HepG2 (cell line): Measurements from ENCODE around the gene TMEM127. TPM values are rescaled to one million over a fixed set of nuclear protein-coding genes. Genes with fewer than 3 reads are reported as not detected.

ENCODE experiments used
- FOXC1 ChIP-seq: sonication (generic); formaldehyde crosslinking; IDR thresholded peaks from 2 replicates; pipeline ENCODE4 v1.8.0; 2022; ENCODE audit warnings: mild to moderate bottlenecking, missing genetic modification reagents, borderline replicate concordance
- HNRNPL ChIP-seq: fragments of 200-400 bp; formaldehyde crosslinking; IDR thresholded peaks from 2 replicates; pipeline ENCODE4 v1.6.1; 2017; ENCODE audit warnings: mild to moderate bottlenecking, low read depth, low read length
- IKZF1 ChIP-seq: fragments of 450-650 bp; IDR thresholded peaks from 2 replicates; pipeline ENCODE4 v1.7.1; 2016
- NFATC3 ChIP-seq: sonication (generic); formaldehyde crosslinking; IDR thresholded peaks from 2 replicates; pipeline ENCODE4 v1.5.1; 2020; ENCODE audit warnings: mild to moderate bottlenecking, missing genetic modification reagents
- NFIB ChIP-seq: sonication (generic); formaldehyde crosslinking; IDR thresholded peaks from 2 replicates; pipeline ENCODE4 v1.9.0; 2021; ENCODE audit warnings: missing genetic modification reagents, mild to moderate bottlenecking, borderline replicate concordance
- RFXANK ChIP-seq: IDR thresholded peaks from 2 replicates; pipeline ENCODE4 v1.6.1; 2016
- SALL2 ChIP-seq: sonication (generic); formaldehyde crosslinking; IDR thresholded peaks from 2 replicates; pipeline ENCODE4 v1.8.1; 2023; ENCODE audit warnings: mild to moderate bottlenecking, missing genetic modification reagents, inconsistent platforms
- ZBTB3 ChIP-seq: sonication (generic); formaldehyde crosslinking; IDR thresholded peaks from 2 replicates; pipeline ENCODE4 v1.4.0; 2020; ENCODE audit warnings: low read depth, mild to moderate bottlenecking, moderate library complexity, missing genetic modification reagents, borderline replicate concordance
- ZNF180 ChIP-seq: sonication (generic); formaldehyde crosslinking; IDR thresholded peaks from 2 replicates; pipeline ENCODE4 v1.4.0; 2020; ENCODE audit warnings: low read depth, missing genetic modification reagents, borderline replicate concordance
- ZNF878 ChIP-seq: sonication (generic); formaldehyde crosslinking; IDR thresholded peaks from 2 replicates; pipeline ENCODE4 v1.8.1; 2023; ENCODE audit warnings: mild to moderate bottlenecking, missing genetic modification reagents, moderate library complexity
- polyA plus RNA-seq, 8 experiments: library from polyadenylated mRNA; depleted of rRNA in 3 of 8; stranded (reverse) in 7 of 8; unstranded in 1 of 8; fragments of >200 nt; fragmentation: Illumina TruSeq in 4 of 8; extraction: Trizol in 4 of 8; gene quantifications; 2 replicates each; pipeline versions ENCODE4 v1.2.1 to v1.2.3, GENCODE V29; 2011 to 2016; ENCODE audit warnings: low read depth in 4 of 8, missing spikeins in 1 of 8, mixed read lengths in 1 of 8; ENCODE audit not compliant: insufficient read depth in 1 of 8
- total RNA-seq, 5 experiments: library from RNA; depleted of rRNA; stranded (reverse); fragments of >200 nt; fragmentation: Illumina TruSeq; extraction: Trizol; gene quantifications; 2 replicates each; pipeline ENCODE4 v1.2.3, GENCODE V29; 2016; ENCODE audit warnings: low read depth in 1 of 5
- TF ChIP-seq, protein P1 (sequence below): sonication (generic); formaldehyde crosslinking; IDR thresholded peaks from 2 replicates; pipeline ENCODE4 v1.8.1; 2022; ENCODE audit warnings: mild to moderate bottlenecking, missing genetic modification reagents
- TF ChIP-seq, protein P2 (sequence below): sonication (generic); formaldehyde crosslinking; IDR thresholded peaks from 2 replicates; pipeline ENCODE4 v1.4.0; 2020; ENCODE audit warnings: missing genetic modification reagents
- TF ChIP-seq, protein P3 (sequence below): sonication (generic); formaldehyde crosslinking; IDR thresholded peaks from 2 replicates; pipeline ENCODE4; 2020; ENCODE audit warnings: missing genetic modification reagents, mild to moderate bottlenecking, borderline replicate concordance
- TF ChIP-seq, protein P4 (sequence below): sonication (generic); formaldehyde crosslinking; IDR thresholded peaks from 2 replicates; pipeline ENCODE4 v1.5.1; 2020; ENCODE audit warnings: mild to moderate bottlenecking, missing genetic modification reagents

TMEM127 gene
- total and polyA plus RNA-seq, 2 of the 13 experiments (the other 11 are each of a cell fraction or from before 2014, with no cell fraction given) = 21.5 to 33.9 TPM

DNA sequence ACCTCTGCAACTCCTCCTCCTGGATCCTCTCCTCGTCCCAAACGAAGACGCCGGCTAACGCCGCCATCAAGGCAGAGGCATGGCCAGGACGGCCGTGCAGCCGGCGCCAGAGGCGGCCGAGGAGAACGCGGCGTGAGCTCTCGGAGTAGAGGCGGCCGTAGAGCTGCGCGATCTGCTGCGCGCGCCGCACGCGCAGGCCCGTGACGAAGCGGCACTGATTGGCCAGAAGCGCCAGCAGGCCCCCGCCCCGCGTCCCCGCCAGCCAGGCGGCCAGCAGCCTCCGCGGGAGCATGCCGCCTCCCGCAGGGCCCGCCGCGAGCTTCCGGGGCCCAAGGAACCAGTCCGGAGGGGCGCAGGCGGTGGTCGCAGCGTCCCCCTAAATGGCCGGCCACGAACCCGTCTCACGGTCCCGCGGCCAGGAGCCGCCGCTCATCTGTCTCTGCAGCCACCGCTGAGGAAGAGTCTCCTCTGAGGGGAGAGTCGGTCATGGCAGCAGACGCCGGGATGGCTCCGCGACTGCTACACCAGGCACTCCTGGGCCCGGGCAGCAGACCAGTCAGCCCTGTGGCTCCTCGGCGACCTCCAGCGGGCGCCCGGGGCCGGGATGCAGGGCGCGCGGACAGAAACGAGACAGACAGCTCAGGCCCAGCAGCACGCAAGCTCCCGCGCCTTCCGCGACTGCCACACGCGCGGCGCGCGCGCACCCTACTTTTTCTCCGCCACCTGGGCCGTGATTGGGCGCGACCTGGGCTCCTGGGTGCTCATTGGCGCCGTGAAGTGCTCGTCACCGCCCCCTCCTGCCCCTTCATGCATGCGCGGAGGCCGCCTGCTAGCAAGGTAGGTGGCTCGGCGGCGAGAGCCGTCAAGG, 57.4 kb downstream of the TMEM127 start, which contains the start of gene STARD7 (continued):
- TF ChIP-seq, protein P1, sequence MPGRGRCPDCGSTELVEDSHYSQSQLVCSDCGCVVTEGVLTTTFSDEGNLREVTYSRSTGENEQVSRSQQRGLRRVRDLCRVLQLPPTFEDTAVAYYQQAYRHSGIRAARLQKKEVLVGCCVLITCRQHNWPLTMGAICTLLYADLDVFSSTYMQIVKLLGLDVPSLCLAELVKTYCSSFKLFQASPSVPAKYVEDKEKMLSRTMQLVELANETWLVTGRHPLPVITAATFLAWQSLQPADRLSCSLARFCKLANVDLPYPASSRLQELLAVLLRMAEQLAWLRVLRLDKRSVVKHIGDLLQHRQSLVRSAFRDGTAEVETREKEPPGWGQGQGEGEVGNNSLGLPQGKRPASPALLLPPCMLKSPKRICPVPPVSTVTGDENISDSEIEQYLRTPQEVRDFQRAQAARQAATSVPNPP (CRISPR knock-in tag) = no peak
- 0 out of 2 replicates have a peak, but pooled peaks have one; percentile 25 for TF ChIP-seq RFXANK
- TF ChIP-seq, protein P2, sequence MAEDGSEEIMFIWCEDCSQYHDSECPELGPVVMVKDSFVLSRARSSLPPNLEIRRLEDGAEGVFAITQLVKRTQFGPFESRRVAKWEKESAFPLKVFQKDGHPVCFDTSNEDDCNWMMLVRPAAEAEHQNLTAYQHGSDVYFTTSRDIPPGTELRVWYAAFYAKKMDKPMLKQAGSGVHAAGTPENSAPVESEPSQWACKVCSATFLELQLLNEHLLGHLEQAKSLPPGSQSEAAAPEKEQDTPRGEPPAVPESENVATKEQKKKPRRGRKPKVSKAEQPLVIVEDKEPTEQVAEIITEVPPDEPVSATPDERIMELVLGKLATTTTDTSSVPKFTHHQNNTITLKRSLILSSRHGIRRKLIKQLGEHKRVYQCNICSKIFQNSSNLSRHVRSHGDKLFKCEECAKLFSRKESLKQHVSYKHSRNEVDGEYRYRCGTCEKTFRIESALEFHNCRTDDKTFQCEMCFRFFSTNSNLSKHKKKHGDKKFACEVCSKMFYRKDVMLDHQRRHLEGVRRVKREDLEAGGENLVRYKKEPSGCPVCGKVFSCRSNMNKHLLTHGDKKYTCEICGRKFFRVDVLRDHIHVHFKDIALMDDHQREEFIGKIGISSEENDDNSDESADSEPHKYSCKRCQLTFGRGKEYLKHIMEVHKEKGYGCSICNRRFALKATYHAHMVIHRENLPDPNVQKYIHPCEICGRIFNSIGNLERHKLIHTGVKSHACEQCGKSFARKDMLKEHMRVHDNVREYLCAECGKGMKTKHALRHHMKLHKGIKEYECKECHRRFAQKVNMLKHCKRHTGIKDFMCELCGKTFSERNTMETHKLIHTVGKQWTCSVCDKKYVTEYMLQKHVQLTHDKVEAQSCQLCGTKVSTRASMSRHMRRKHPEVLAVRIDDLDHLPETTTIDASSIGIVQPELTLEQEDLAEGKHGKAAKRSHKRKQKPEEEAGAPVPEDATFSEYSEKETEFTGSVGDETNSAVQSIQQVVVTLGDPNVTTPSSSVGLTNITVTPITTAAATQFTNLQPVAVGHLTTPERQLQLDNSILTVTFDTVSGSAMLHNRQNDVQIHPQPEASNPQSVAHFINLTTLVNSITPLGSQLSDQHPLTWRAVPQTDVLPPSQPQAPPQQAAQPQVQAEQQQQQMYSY = no peak
- peak; percentile 34; the same call in 1 of the 2 replicates for TF ChIP-seq ZNF878 (CRISPR knock-in tag)
- no peak for TF ChIP-seq ZNF180 (CRISPR knock-in tag)
- no peak; the same call in 1 of the 2 replicates for TF ChIP-seq SALL2 (CRISPR knock-in tag)
- TF ChIP-seq ZBTB3 (CRISPR knock-in tag) = peak; percentile 53; the same call in 1 of the 2 replicates
- TF ChIP-seq, protein P3, sequence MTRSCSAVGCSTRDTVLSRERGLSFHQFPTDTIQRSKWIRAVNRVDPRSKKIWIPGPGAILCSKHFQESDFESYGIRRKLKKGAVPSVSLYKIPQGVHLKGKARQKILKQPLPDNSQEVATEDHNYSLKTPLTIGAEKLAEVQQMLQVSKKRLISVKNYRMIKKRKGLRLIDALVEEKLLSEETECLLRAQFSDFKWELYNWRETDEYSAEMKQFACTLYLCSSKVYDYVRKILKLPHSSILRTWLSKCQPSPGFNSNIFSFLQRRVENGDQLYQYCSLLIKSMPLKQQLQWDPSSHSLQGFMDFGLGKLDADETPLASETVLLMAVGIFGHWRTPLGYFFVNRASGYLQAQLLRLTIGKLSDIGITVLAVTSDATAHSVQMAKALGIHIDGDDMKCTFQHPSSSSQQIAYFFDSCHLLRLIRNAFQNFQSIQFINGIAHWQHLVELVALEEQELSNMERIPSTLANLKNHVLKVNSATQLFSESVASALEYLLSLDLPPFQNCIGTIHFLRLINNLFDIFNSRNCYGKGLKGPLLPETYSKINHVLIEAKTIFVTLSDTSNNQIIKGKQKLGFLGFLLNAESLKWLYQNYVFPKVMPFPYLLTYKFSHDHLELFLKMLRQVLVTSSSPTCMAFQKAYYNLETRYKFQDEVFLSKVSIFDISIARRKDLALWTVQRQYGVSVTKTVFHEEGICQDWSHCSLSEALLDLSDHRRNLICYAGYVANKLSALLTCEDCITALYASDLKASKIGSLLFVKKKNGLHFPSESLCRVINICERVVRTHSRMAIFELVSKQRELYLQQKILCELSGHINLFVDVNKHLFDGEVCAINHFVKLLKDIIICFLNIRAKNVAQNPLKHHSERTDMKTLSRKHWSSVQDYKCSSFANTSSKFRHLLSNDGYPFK (CRISPR knock-in tag) = peak; percentile 69
- TF ChIP-seq NFATC3 (CRISPR knock-in tag) = 0 out of 2 replicates have a peak, but pooled peaks have one; percentile 55
- TF ChIP-seq FOXC1 (CRISPR knock-in tag) = peak; percentile 98
- TF ChIP-seq HNRNPL = peak; percentile 78
- TF ChIP-seq, protein P4, sequence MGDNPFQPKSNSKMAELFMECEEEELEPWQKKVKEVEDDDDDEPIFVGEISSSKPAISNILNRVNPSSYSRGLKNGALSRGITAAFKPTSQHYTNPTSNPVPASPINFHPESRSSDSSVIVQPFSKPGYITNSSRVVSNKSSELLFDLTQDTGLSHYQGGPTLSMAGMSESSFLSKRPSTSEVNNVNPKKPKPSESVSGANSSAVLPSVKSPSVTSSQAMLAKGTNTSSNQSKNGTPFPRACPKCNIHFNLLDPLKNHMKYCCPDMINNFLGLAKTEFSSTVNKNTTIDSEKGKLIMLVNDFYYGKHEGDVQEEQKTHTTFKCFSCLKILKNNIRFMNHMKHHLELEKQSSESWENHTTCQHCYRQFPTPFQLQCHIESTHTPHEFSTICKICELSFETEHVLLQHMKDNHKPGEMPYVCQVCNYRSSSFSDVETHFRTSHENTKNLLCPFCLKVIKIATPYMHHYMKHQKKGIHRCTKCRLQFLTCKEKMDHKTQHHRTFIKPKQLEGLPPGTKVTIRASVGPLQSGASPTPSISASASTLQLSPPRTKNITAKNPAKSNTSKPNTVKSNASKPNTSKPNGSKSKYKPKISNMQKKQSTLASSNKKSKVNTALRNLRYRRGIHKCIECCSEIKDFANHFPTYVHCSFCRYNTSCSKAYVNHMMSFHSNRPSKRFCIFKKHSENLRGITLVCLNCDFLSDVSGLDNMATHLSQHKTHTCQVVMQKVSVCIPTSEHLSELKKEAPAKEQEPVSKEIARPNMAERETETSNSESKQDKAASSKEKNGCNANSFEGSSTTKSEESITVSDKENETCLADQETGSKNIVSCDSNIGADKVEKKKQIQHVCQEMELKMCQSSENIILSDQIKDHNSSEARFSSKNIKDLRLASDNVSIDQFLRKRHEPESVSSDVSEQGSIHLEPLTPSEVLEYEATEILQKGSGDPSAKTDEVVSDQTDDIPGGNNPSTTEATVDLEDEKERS (CRISPR knock-in tag) = peak; percentile 56; the same call in 1 of the 2 replicates
- no peak for TF ChIP-seq NFIB (CRISPR knock-in tag)
- TF ChIP-seq IKZF1 = no peak
